Esophagus squamous epithelium (tissue), 5 donors: ENCODE results near the gene MEGF6. TPM values are rescaled to one million over a fixed set of nuclear protein-coding genes. Genes with fewer than 3 reads are reported as not detected.

Source experiments
- DNase-seq: peaks from one replicate; lab custom pipeline; 2025; lab: John Stamatoyannopoulos, UW
- H3K27ac ChIP-seq, 4 donors: fragments of 200-600 bp; sonication (generic); one replicate each; pipeline ENCODE4 v1.5.1; 2016 to 2019; ENCODE audit warnings: mild to moderate bottlenecking in 1 of 4
- H3K27me3 ChIP-seq, 4 donors: fragments of 200-600 bp; sonication (generic); 1 replicate in 3 of 4; 2 replicates in 1 of 4; pipeline versions ENCODE4 v1.5.1 to v1.6.0; 2017 to 2021; ENCODE audit warnings: antibody characterized with exemption in 1 of 4
- H3K36me3 ChIP-seq, 3 donors: fragments of 200-600 bp; sonication (generic); one replicate each; pipeline ENCODE4 v1.5.1; 2016 to 2019
- H3K4me1 ChIP-seq, 3 donors: fragments of 200-600 bp; sonication (generic); one replicate each; pipeline ENCODE4 v1.5.1; 2017 to 2019
- H3K4me3 ChIP-seq, 4 donors: fragments of 200-600 bp; sonication (generic); 1 replicate in 3 of 4; 2 replicates in 1 of 4; pipeline ENCODE4 v1.5.1; 2016 to 2019; ENCODE audit warnings: mild to moderate bottlenecking in 2 of 4, moderate library complexity in 1 of 4
- H3K9me3 ChIP-seq, 3 donors: fragments of 200-600 bp; sonication (generic); one replicate each; pipeline ENCODE4 v1.5.1; 2016 to 2019
- POLR2A ChIP-seq, 4 donors: fragments of 450-650 bp; IDR thresholded peaks; one replicate each; pipeline ENCODE4 v1.6.1; 2017; ENCODE audit warnings: antibody characterized with exemption in 4 of 4, mild to moderate bottlenecking in 4 of 4, moderate library complexity in 3 of 4
- WGBS, 2 donors: methylation state at CpG; one replicate each; pipeline ENCODE4 v1.1.5; 2018; 5-methylcytosine and 5-hydroxymethylcytosine counted together
- intact Hi-C: fragments of 100-400 bp; cut with DNase I; formaldehyde crosslinking; loops from one replicate; pipeline ENCODE4 v1.15.0; 2022
- total RNA-seq, 4 donors: library from RNA; depleted of rRNA; stranded (reverse); fragments of >200 nt; gene quantifications; one replicate each; pipeline ENCODE4 v1.1.0, GENCODE V29; 2016
- TF ChIP-seq, protein P1 (sequence below), 6 experiments: fragments of 450-650 bp in 4 of 6; fragments of 200-600 bp in 2 of 6; sonication (generic) in 2 of 6; IDR thresholded peaks; one replicate each; pipeline ENCODE4 v1.5.1; 2016 to 2019; ENCODE audit warnings: antibody characterized with exemption in 6 of 6, mild to moderate bottlenecking in 4 of 6, moderate library complexity in 4 of 6
- donor health status: DM: yes; HTN: yes; CAD: no.

MEGF6 gene
- total RNA-seq, 4 donors from 2014 or later: 8.8 to 27.1 (median 16.8) TPM

- Histone ChIP-seq H3K9me3 (no peaks in the 10 kb centered on the region), H3K27ac (no peak overlapping the region), H3K4me3 (no peak overlapping the region), H3K4me1 (peaks cover 17 to 26% (median 21%) of the 10 kb centered on the region in 3 donors), H3K36me3 (no peaks in the 10 kb centered on the region), H3K27me3 (peaks cover 0 to 16% (median 0%) of the 10 kb centered on the region in 4 donors)
- intact Hi-C loops: no loop called here
- 78 to 100% methylated on average over 4 of the region's 29 CpGs for WGBS, 2 donors
- TF ChIP-seq POLR2A (IDR thresholded peaks at IDR 0.05): no peak
- TF ChIP-seq, protein P1, sequence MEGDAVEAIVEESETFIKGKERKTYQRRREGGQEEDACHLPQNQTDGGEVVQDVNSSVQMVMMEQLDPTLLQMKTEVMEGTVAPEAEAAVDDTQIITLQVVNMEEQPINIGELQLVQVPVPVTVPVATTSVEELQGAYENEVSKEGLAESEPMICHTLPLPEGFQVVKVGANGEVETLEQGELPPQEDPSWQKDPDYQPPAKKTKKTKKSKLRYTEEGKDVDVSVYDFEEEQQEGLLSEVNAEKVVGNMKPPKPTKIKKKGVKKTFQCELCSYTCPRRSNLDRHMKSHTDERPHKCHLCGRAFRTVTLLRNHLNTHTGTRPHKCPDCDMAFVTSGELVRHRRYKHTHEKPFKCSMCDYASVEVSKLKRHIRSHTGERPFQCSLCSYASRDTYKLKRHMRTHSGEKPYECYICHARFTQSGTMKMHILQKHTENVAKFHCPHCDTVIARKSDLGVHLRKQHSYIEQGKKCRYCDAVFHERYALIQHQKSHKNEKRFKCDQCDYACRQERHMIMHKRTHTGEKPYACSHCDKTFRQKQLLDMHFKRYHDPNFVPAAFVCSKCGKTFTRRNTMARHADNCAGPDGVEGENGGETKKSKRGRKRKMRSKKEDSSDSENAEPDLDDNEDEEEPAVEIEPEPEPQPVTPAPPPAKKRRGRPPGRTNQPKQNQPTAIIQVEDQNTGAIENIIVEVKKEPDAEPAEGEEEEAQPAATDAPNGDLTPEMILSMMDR (IDR thresholded peaks at IDR 0.05): no peak
- no peak for DNase-seq
These were observed 14.4 kb downstream of the MEGF6 start for GRCh38 chr1:3596663-3597598.

- Histone ChIP-seq H3K27me3 (peaks cover 0 to 18% (median 0%) of the 10 kb centered on the region in 4 donors), H3K9me3 (no peaks in the 10 kb centered on the region), H3K36me3 (no peaks in the 10 kb centered on the region), H3K4me1 (peaks cover 17 to 26% (median 21%) of the 10 kb centered on the region in 3 donors), H3K27ac (no peak overlapping the region), H3K4me3 (no peak overlapping the region)
- WGBS, 2 donors: 63 to 93% methylated on average over 4 of the region's 7 CpGs
- intact Hi-C loops: no loop called here
- no peak for TF ChIP-seq POLR2A (IDR thresholded peaks at IDR 0.05)
- TF ChIP-seq, protein P1 (IDR thresholded peaks at IDR 0.05): no peak
- DNase-seq: no peak
These were observed 15.4 kb downstream of the MEGF6 start for GRCh38 chr1:3595949-3596348.

DNA sequence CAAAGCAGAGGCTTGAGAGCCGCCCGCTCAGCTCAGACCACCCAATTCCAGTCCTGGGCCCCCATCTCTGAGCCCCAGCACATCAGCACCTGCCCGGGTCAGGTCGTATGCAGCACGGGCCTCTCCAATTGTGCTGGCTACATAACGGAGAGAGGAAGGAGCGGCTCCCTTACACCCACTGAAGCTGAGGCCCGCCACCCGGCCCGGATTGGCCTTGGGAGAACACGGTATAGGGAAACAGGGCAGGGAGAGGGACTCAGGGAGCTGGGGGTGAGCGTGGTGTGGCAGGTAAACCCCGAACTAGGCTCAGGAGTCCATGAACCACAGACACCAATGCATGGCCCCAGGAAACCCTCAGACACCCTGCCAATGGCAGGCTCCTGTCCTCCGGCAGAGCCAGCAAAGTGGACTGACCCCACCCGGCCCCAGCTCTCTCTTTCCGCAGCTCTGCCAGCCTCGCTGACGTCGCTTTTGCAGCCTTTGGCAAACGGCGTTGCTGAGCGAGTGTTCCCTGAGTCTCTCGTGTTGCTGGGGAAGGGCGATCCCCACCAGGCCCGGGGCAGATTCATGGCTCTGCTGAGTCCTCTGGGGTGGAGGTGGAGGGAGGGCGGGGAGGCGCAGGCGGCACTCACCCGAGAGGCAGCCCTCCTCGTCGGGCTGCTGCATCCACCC is 16.5 kb downstream of the MEGF6 start:
- no peak for DNase-seq
- 82 to 87% methylated on average over 7 to 12 of the region's 31 CpGs for WGBS, 2 donors
- TF ChIP-seq, protein P1 (IDR thresholded peaks at IDR 0.05): no peak
- TF ChIP-seq POLR2A (IDR thresholded peaks at IDR 0.05): no peak
- Histone ChIP-seq H3K36me3 (no peaks in the 10 kb centered on the region), H3K9me3 (no peaks in the 10 kb centered on the region), H3K27me3 (peaks cover 0 to 29% (median 0%) of the 10 kb centered on the region in 4 donors), H3K4me1 (peaks cover 17 to 26% (median 21%) of the 10 kb centered on the region in 3 donors), H3K27ac (no peak overlapping the region), H3K4me3 (no peak overlapping the region)
- intact Hi-C loops: no loop called here

GRCh38 chr1:3593745-3594144 is 17.6 kb downstream of the MEGF6 start:
- H3K4me3 ChIP-seq: no peak overlapping the region
- intact Hi-C loops: no loop called here
- TF ChIP-seq, protein P1 (IDR thresholded peaks at IDR 0.05): no peak
- TF ChIP-seq POLR2A (IDR thresholded peaks at IDR 0.05): no peak
- peaks cover 15 to 21% (median 18%) of the 10 kb centered on the region in 3 donors for H3K4me1 ChIP-seq
- peaks cover 0 to 27% (median 0%) of the 10 kb centered on the region in 4 donors for H3K27me3 ChIP-seq
- no peaks in the 10 kb centered on the region for H3K9me3 ChIP-seq
- H3K36me3 ChIP-seq: no peaks in the 10 kb centered on the region
- peak overlapping the region in 1 of 4 donors; percentile 0 for H3K27ac ChIP-seq
- DNase-seq: no peak
- WGBS, 2 donors: 36 to 66% methylated on average over 3 to 5 of the region's 10 CpGs
